Measurements from ENCODE around the gene ZNF431. TPM values are rescaled to one million over a fixed set of nuclear protein-coding genes. Genes with fewer than 3 reads are reported as not detected.

Gene ZNF431
- total RNA-seq, 1 experiment from 2014 or later = 9.2 TPM

DNA sequence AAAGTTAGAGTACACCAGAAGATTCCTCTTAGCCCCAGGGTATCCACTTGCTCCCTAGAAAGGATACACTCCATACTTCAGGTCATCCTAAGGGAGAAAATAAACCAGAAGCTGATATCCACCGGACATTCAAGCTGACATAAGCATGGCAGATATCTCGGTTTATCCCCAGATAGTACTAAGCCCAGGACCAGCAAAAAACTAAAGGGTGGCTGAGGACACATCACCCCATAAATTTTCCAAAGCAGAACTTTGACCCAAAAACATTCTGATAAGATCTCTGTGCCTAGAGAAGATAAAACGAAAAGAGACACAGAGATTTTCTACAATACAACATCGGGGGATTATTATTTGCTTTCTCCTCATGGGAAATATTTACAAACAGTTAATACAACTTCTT is 13.9 kb upstream of the ZNF431 start:
- Histone ChIP-seq H3F3A (ENCODE audit: low read length, unreplicated experiment) (no peaks in the 10 kb centered on the region), H3K27ac (ENCODE audit: low read length) (no peak overlapping the region), H4K20me1 (ENCODE audit: low read length) (no peaks in the 10 kb centered on the region), H3K4me3 (ENCODE audit: low read length) (no peak overlapping the region), H2AFZ (ENCODE audit: low read length) (no peak overlapping the region), H3K4me1 (ENCODE audit: insufficient read depth, low read length) (no peaks in the 10 kb centered on the region), H3K9ac (ENCODE audit: low read length) (no peak overlapping the region), H3K27me3 (ENCODE audit: low read length) (no peaks in the 10 kb centered on the region), H3K9me3 (ENCODE audit: low read length) (no peaks in the 10 kb centered on the region), H3K79me2 (ENCODE audit: low read length) (no peaks in the 10 kb centered on the region), H3K9me2 (replicated peaks; ENCODE audit: low read length) (no peaks in the 10 kb centered on the region), H3K36me3 (ENCODE audit: low read depth, low read length) (no peaks in the 10 kb centered on the region; the same call in 1 of the 2 replicates), H3K4me2 (ENCODE audit: low read length) (no peak overlapping the region)
- intact Hi-C loops (cut with micrococcal nuclease) = no loop called here
- POLR2A ChIA-PET (ENCODE audit: unreplicated experiment) = no interaction called here
- TF ChIP-seq, protein P1, sequence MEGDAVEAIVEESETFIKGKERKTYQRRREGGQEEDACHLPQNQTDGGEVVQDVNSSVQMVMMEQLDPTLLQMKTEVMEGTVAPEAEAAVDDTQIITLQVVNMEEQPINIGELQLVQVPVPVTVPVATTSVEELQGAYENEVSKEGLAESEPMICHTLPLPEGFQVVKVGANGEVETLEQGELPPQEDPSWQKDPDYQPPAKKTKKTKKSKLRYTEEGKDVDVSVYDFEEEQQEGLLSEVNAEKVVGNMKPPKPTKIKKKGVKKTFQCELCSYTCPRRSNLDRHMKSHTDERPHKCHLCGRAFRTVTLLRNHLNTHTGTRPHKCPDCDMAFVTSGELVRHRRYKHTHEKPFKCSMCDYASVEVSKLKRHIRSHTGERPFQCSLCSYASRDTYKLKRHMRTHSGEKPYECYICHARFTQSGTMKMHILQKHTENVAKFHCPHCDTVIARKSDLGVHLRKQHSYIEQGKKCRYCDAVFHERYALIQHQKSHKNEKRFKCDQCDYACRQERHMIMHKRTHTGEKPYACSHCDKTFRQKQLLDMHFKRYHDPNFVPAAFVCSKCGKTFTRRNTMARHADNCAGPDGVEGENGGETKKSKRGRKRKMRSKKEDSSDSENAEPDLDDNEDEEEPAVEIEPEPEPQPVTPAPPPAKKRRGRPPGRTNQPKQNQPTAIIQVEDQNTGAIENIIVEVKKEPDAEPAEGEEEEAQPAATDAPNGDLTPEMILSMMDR (conservative IDR thresholded peaks at IDR 0.05; ENCODE audit: low read depth, low read length) = no peak
- TF ChIP-seq EZH2 (IDR thresholded peaks at IDR 0.05; ENCODE audit: low read length, unreplicated experiment) = no peak
- TF ChIP-seq EZH2phosphoT487 (IDR thresholded peaks at IDR 0.05; ENCODE audit: borderline replicate concordance, low read length) = no peak
- no peak for DNase-seq
- CTCF ChIA-PET = no interaction called here
- no TSS peak for BruUV-seq (replicated peaks)
- no peak for ATAC-seq

DNA sequence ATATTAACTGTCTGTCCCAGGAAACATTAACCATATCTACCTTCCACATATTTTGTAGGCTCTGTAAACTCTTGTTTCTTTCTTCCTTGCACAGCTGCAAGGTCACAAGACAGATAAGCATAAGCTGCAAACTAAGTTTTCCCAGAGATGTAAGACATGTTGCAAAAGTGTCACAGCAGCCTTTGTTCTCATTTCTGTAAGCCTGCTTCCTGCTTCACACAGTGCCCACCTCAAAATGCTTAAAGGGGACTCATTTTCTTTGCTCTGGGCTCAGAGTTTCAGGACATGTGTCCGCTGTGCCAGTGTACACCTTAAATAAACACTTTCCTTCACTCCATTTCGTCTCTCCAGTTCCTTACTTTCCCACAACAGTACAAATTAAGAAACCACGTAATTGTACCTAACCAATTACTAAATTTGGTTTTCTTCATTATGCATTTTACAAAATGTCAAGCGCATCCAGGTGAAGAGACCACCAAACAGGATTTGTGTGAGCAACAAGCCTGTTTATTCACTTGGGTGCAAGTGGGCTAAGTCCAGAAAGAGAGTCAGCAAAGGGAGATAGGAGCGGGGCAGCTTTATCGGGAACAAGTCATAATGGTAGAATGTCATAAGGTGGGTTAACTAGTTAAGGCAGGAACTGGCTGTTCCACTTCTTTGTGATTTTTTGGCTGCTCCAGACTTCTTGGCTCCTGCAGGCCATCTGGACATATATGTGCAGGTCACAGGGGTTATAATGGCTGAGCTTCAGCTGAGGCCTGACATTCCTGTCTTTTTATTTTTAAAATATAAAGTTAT is 12.7 kb upstream of the ZNF431 start:
- DNase-seq (no peak), ATAC-seq (no peak)
- Histone ChIP-seq H3K9ac (ENCODE audit: low read length) (no peak overlapping the region), H3K27ac (ENCODE audit: low read length) (no peak overlapping the region), H3K79me2 (ENCODE audit: low read length) (no peaks in the 10 kb centered on the region), H3K4me1 (ENCODE audit: insufficient read depth, low read length) (no peaks in the 10 kb centered on the region), H3K4me2 (ENCODE audit: low read length) (no peak overlapping the region), H3K36me3 (ENCODE audit: low read depth, low read length) (no peaks in the 10 kb centered on the region; the same call in 1 of the 2 replicates), H3F3A (ENCODE audit: low read length, unreplicated experiment) (no peaks in the 10 kb centered on the region), H2AFZ (ENCODE audit: low read length) (no peak overlapping the region), H4K20me1 (ENCODE audit: low read length) (no peaks in the 10 kb centered on the region), H3K27me3 (ENCODE audit: low read length) (no peaks in the 10 kb centered on the region), H3K4me3 (ENCODE audit: low read length) (no peak overlapping the region), H3K9me2 (replicated peaks; ENCODE audit: low read length) (no peaks in the 10 kb centered on the region), H3K9me3 (ENCODE audit: low read length) (no peaks in the 10 kb centered on the region)
- ChIA-PET POLR2A (ENCODE audit: unreplicated experiment) (no interaction called here), CTCF (no interaction called here)
- intact Hi-C loops (cut with micrococcal nuclease) = no loop called here
- no peak for TF ChIP-seq EZH2 (IDR thresholded peaks at IDR 0.05; ENCODE audit: low read length, unreplicated experiment)
- BruUV-seq (replicated peaks) = no TSS peak

DNA sequence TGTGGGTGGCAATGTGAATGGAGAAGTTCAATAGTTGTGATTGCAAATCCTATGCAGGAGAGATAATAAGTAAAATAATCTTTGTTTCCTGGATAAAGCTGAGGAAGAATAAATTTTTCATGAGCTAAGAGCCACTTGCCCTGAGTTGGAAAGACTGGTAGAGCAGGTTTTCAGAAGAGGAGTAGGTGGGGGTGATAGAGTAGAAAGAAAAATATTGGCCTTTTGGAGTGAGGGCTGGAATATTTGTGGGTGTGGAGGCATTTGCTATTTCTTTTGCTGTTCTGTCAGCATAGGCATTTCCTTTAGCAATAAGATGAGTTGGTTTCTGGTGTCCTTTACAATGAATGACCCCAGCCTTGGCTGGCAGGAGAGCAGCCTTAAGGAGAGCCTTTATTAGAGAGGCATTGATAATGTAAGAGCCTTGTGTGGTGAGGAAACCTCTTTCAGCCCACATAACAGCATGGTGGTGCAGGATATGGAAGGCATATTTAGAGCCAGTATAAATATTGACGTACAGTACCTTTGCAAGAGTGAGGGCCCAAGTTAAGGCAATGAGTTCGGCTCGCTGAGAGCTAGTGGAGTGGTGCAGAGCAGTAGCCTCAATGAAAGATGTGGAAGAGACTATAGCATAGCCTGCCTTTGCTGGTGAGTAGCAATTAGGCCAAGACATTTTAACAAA is 11.6 kb upstream of the ZNF431 start:
- intact Hi-C loops (cut with micrococcal nuclease) = no loop called here
- ATAC-seq (no peak), DNase-seq (peak; percentile 33)
- ChIA-PET CTCF (no interaction called here), POLR2A (ENCODE audit: unreplicated experiment) (no interaction called here)
- TF ChIP-seq EZH2phosphoT487 (IDR thresholded peaks at IDR 0.05; ENCODE audit: borderline replicate concordance, low read length) (no peak), EZH2 (IDR thresholded peaks at IDR 0.05; ENCODE audit: low read length, unreplicated experiment) (no peak)
- TF ChIP-seq, protein P1 (conservative IDR thresholded peaks at IDR 0.05; ENCODE audit: low read depth, low read length) = no peak
- no TSS peak for BruUV-seq (replicated peaks)
- Histone ChIP-seq H2AFZ (ENCODE audit: low read length) (no peak overlapping the region), H3K9ac (ENCODE audit: low read length) (no peak overlapping the region), H3K4me3 (ENCODE audit: low read length) (no peak overlapping the region), H3K27me3 (ENCODE audit: low read length) (no peaks in the 10 kb centered on the region), H3K4me2 (ENCODE audit: low read length) (no peak overlapping the region), H4K20me1 (ENCODE audit: low read length) (no peaks in the 10 kb centered on the region), H3K27ac (ENCODE audit: low read length) (no peak overlapping the region), H3K79me2 (ENCODE audit: low read length) (no peaks in the 10 kb centered on the region), H3K9me2 (replicated peaks; ENCODE audit: low read length) (no peaks in the 10 kb centered on the region), H3K9me3 (ENCODE audit: low read length) (no peaks in the 10 kb centered on the region), H3K4me1 (ENCODE audit: insufficient read depth, low read length) (no peaks in the 10 kb centered on the region), H3K36me3 (ENCODE audit: low read depth, low read length) (no peaks in the 10 kb centered on the region; the same call in 1 of the 2 replicates), H3F3A (ENCODE audit: low read length, unreplicated experiment) (no peaks in the 10 kb centered on the region)

Measured in PC-3 (cell line).